A673 (cell line): ENCODE data around the gene CAVIN1.

Source experiments
- EZH2 ChIP-seq: fragments of 200-600 bp; sonication (generic); IDR thresholded peaks from 2 replicates; pipeline ENCODE4 v1.6.1; 2017; ENCODE audit warnings: borderline replicate concordance, low read depth, mild to moderate bottlenecking, mixed read lengths, antibody characterized with exemption, low read length; ENCODE audit not compliant: poor library complexity, severe bottlenecking
- TF ChIP-seq, protein P1 (sequence below): fragments of 300-800, 200-600 bp; sonication (generic); conservative IDR thresholded peaks from 2 replicates; pipeline ENCODE4 v1.5.1; 2017; ENCODE audit warnings: low read depth, mild to moderate bottlenecking, antibody characterized with exemption, low read length, moderate library complexity, mixed read lengths

DNA sequence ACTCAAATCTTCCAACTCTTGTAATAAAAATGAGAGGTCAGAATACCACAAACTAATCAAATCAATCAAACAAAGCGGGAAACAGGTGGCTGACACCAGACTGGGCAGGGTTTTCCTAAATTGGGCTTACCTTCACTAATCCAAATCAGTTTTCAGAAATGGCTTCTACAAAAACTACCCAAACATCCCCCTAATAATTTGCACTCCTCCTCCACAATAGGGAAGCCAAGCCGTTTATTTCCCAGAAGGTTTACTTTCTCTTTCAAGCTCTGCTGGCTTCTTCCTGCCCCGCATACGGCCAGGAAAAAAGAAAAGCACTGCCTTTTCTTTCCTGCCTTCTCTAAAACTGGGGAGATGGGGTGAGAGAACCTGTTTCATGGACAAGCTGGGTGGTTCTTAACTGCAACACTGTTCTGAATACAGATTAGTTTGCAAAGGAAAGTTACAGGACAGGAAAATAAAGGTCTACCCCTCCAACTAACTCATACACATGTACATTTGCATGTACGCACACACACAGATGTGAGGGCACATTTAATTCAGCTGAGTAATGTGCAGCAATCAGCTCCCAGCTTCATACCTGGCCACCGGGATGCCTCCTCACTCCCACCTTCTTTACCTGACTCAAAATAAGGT, 44.0 kb downstream of the CAVIN1 start:
- TF ChIP-seq, protein P1, sequence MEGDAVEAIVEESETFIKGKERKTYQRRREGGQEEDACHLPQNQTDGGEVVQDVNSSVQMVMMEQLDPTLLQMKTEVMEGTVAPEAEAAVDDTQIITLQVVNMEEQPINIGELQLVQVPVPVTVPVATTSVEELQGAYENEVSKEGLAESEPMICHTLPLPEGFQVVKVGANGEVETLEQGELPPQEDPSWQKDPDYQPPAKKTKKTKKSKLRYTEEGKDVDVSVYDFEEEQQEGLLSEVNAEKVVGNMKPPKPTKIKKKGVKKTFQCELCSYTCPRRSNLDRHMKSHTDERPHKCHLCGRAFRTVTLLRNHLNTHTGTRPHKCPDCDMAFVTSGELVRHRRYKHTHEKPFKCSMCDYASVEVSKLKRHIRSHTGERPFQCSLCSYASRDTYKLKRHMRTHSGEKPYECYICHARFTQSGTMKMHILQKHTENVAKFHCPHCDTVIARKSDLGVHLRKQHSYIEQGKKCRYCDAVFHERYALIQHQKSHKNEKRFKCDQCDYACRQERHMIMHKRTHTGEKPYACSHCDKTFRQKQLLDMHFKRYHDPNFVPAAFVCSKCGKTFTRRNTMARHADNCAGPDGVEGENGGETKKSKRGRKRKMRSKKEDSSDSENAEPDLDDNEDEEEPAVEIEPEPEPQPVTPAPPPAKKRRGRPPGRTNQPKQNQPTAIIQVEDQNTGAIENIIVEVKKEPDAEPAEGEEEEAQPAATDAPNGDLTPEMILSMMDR, result no peak
- no peak for TF ChIP-seq EZH2
